Caco-2 (cell line): ENCODE results near the gene CCDC30. TPM values are rescaled to one million over a fixed set of nuclear protein-coding genes. Genes with fewer than 3 reads are reported as not detected.

Source experiments
- BruUV-seq: library from RNA; stranded (reverse); fragments of 400-500 nt; replicated peaks from 2 replicates; lab custom pipeline; 2021; lab: Mats Ljungman, UMichigan
- CTCF ChIA-PET: fragments of 300-600 bp; sonication (Branson Sonifier 250); formaldehyde crosslinking; loops from one replicate; lab custom pipeline; 2022; ENCODE audit warnings: antibody characterized with exemption; lab: Charles Lee
- POLR2A ChIA-PET: fragments of 300-600 bp; sonication (Branson Sonifier 250); formaldehyde crosslinking; loops from one replicate; lab custom pipeline; 2022; ENCODE audit warnings: antibody characterized with exemption; lab: Charles Lee
- DNase-seq, 2 experiments: peaks; one replicate each; pipeline versions ENCODE4 v3.0.0 to v3.0.0-alpha.2; 2020 to 2022
- H3K27me3 ChIP-seq: replicated peaks from 2 replicates; pipeline ENCODE4 v1.6.0; 2011; ENCODE audit warnings: low read length; ENCODE audit not compliant: control insufficient read depth, insufficient read depth
- H3K36me3 ChIP-seq: 2 replicates; pipeline ENCODE4 v1.5.1; 2011; ENCODE audit warnings: low read length; ENCODE audit not compliant: control insufficient read depth, insufficient read depth
- H3K4me1 ChIP-seq: fragments of 250-450 bp; sonication (Bioruptor Pico); 2 replicates; pipeline ENCODE4 v1.5.1; 2020; ENCODE audit warnings: mild to moderate bottlenecking
- H3K4me3 ChIP-seq: 2 replicates; pipeline ENCODE4 v1.5.1; 2011; ENCODE audit warnings: low read depth, mild to moderate bottlenecking, control low read depth, low read length
- H3K9me3 ChIP-seq: fragments of 250-450 bp; sonication (Bioruptor Pico); 2 replicates; pipeline ENCODE4 v1.5.1; 2020; ENCODE audit warnings: mild to moderate bottlenecking, moderate library complexity
- H3K27ac Mint-ChIP-seq: one replicate; pipeline ENCODE4 v1.8.0; 2022; ENCODE audit warnings: mixed read lengths; ENCODE audit not compliant: unreplicated experiment
- H3K27me3 Mint-ChIP-seq: one replicate; pipeline ENCODE4 v1.8.0; 2022; ENCODE audit warnings: mixed read lengths; ENCODE audit not compliant: insufficient read depth, unreplicated experiment
- H3K36me3 Mint-ChIP-seq: one replicate; pipeline ENCODE4 v1.8.0; 2022; ENCODE audit warnings: mild to moderate bottlenecking, mixed read lengths; ENCODE audit not compliant: insufficient read depth, unreplicated experiment
- H3K4me1 Mint-ChIP-seq: one replicate; pipeline ENCODE4 v1.8.0; 2022; ENCODE audit warnings: low read depth, mixed read lengths; ENCODE audit not compliant: unreplicated experiment
- H3K4me3 Mint-ChIP-seq: one replicate; pipeline ENCODE4 v1.8.0; 2022; ENCODE audit warnings: mild to moderate bottlenecking, moderate library complexity, mixed read lengths; ENCODE audit not compliant: unreplicated experiment
- H3K9me3 Mint-ChIP-seq: one replicate; pipeline ENCODE4 v1.8.0; 2022; ENCODE audit warnings: mixed read lengths; ENCODE audit not compliant: unreplicated experiment
- intact Hi-C: fragments of 100-400 bp; cut with micrococcal nuclease; formaldehyde crosslinking; loops from one replicate; pipeline ENCODE4 v1.10.0; 2022; ENCODE audit not compliant: unreplicated experiment
- total RNA-seq: library from RNA; stranded (reverse); gene quantifications from 2 replicates; pipeline ENCODE4 v1.2.3, GENCODE V29; 2022
- TF ChIP-seq, protein P1 (sequence below), 2 experiments: fragments of 200-600 bp in 1 of 2; IDR thresholded peaks; 1 replicate in 1 of 2; 2 replicates in 1 of 2; pipeline versions ENCODE4 v1.5.1 to v1.8.0; 2011 to 2022; ENCODE audit warnings: antibody characterized with exemption in 1 of 2, control low read depth in 1 of 2, inconsistent platforms in 1 of 2, low read depth in 1 of 2, low read length in 1 of 2, mild to moderate bottlenecking in 1 of 2, moderate library complexity in 1 of 2; ENCODE audit not compliant: insufficient read depth in 1 of 2, severe bottlenecking in 1 of 2, unreplicated experiment in 1 of 2

The CCDC30 gene
- total RNA-seq, 1 experiment from 2014 or later: 1.3 TPM

DNA sequence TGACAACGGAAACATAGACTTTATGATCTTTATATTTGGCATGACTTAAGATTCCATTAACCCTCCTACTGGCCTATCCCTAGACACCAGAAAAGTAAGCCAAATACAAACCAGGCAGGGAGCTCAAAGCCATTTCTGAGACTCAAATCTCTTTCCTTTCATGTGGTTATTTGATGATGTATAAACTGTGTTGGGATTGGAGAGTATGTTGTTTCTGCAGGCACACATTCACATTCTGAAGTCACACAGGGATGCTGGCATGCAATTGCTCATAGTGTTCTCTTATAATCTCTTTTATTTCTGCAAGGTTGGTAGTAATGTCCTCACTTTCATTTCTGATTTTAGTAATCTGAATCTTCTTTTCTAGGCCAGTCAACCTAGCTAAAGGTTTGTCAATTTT lies 13.0 kb upstream of the CCDC30 start:
- peaks cover 16% of the 10 kb centered on the region for H3K4me1 Mint-ChIP-seq
- H3K27me3 Mint-ChIP-seq: no peaks in the 10 kb centered on the region
- peaks cover 10% of the 10 kb centered on the region for H3K4me1 ChIP-seq
- BruUV-seq: no TSS peak
- H3K9me3 Mint-ChIP-seq: no peaks in the 10 kb centered on the region
- TF ChIP-seq, protein P1, sequence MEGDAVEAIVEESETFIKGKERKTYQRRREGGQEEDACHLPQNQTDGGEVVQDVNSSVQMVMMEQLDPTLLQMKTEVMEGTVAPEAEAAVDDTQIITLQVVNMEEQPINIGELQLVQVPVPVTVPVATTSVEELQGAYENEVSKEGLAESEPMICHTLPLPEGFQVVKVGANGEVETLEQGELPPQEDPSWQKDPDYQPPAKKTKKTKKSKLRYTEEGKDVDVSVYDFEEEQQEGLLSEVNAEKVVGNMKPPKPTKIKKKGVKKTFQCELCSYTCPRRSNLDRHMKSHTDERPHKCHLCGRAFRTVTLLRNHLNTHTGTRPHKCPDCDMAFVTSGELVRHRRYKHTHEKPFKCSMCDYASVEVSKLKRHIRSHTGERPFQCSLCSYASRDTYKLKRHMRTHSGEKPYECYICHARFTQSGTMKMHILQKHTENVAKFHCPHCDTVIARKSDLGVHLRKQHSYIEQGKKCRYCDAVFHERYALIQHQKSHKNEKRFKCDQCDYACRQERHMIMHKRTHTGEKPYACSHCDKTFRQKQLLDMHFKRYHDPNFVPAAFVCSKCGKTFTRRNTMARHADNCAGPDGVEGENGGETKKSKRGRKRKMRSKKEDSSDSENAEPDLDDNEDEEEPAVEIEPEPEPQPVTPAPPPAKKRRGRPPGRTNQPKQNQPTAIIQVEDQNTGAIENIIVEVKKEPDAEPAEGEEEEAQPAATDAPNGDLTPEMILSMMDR (IDR thresholded peaks at IDR 0.05; ENCODE audit: insufficient read depth in 1 of 2, low read depth in 1 of 2, low read length in 1 of 2, severe bottlenecking in 1 of 2, unreplicated experiment in 1 of 2): no peak
- H3K4me3 ChIP-seq: no peak overlapping the region
- no peak overlapping the region for H3K27ac Mint-ChIP-seq
- intact Hi-C loops: no loop called here
- H3K36me3 Mint-ChIP-seq: no peaks in the 10 kb centered on the region
- H3K4me3 Mint-ChIP-seq: no peak overlapping the region
- no peak for DNase-seq
- no peaks in the 10 kb centered on the region for H3K36me3 ChIP-seq
- POLR2A ChIA-PET: no interaction called here
- CTCF ChIA-PET: no interaction called here
- H3K27me3 ChIP-seq: no peaks in the 10 kb centered on the region
- H3K9me3 ChIP-seq: no peaks in the 10 kb centered on the region

GRCh38 chr1:42453386-42453785 lies 9.7 kb upstream of the CCDC30 start:
- TF ChIP-seq, protein P1 (IDR thresholded peaks at IDR 0.05; ENCODE audit: insufficient read depth in 1 of 2, low read depth in 1 of 2, low read length in 1 of 2, severe bottlenecking in 1 of 2, unreplicated experiment in 1 of 2): no peak
- H3K36me3 ChIP-seq: no peaks in the 10 kb centered on the region
- no TSS peak for BruUV-seq
- H3K27me3 Mint-ChIP-seq: no peaks in the 10 kb centered on the region
- H3K4me1 ChIP-seq: peaks cover 17% of the 10 kb centered on the region
- ChIA-PET CTCF (no interaction called here), POLR2A (no interaction called here)
- H3K27ac Mint-ChIP-seq: peak overlapping the region; percentile 14
- DNase-seq: no peak
- intact Hi-C loops: no loop called here
- no peaks in the 10 kb centered on the region for H3K27me3 ChIP-seq
- H3K9me3 Mint-ChIP-seq: no peaks in the 10 kb centered on the region
- no peak overlapping the region for H3K4me3 ChIP-seq
- H3K36me3 Mint-ChIP-seq: peaks cover 17% of the 10 kb centered on the region
- peaks cover 24% of the 10 kb centered on the region for H3K4me1 Mint-ChIP-seq
- H3K4me3 Mint-ChIP-seq: no peak overlapping the region
- no peaks in the 10 kb centered on the region for H3K9me3 ChIP-seq

- no TSS peak for BruUV-seq
- TF ChIP-seq, protein P1 (IDR thresholded peaks at IDR 0.05; ENCODE audit: insufficient read depth in 1 of 2, low read depth in 1 of 2, low read length in 1 of 2, severe bottlenecking in 1 of 2, unreplicated experiment in 1 of 2): no peak
- Histone ChIP-seq H3K9me3 (no peaks in the 10 kb centered on the region), H3K4me3 (no peak overlapping the region), H3K4me1 (peaks cover 17% of the 10 kb centered on the region), H3K27me3 (no peaks in the 10 kb centered on the region), H3K36me3 (no peaks in the 10 kb centered on the region)
- no peak overlapping the region for H3K4me3 Mint-ChIP-seq
- peaks cover 18% of the 10 kb centered on the region for H3K36me3 Mint-ChIP-seq
- no peak for DNase-seq
- H3K27ac Mint-ChIP-seq: peak overlapping the region; percentile 85
- no peaks in the 10 kb centered on the region for H3K9me3 Mint-ChIP-seq
- POLR2A ChIA-PET: no interaction called here
- H3K4me1 Mint-ChIP-seq: peaks cover 25% of the 10 kb centered on the region
- no peaks in the 10 kb centered on the region for H3K27me3 Mint-ChIP-seq
- intact Hi-C loops: no loop called here
- CTCF ChIA-PET: interaction anchor here (0.7 kb wide), 1 partner anchor 53 kb away, joined by 6 read pairs; no protein-coding TSS in a partner anchor
Measured at GRCh38 chr1:42454403-42454802, 8.7 kb upstream of the CCDC30 start.
